Measurements from ENCODE around the gene RBM6.

DNA sequence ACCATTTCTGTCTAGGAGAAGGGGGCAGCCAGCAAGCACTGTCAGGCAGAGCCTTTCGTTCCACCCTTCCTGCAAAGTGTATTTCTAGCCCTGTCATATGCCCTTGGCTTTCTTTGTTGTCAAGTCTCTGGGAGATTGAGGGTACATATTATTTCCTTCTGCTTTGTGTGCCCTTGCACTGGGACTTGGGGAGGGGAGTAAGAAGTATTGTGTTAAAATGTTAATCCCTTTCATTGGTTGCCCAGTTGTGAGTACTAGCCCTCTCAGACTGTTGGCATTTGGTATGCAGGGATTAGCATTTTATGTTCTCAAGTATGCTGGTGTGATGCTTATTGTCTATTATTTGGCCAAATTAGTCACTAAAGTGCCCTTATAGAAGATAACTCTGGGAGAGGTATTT lies 63.9 kb downstream of the RBM6 start:
- TF ChIP-seq, protein P1, sequence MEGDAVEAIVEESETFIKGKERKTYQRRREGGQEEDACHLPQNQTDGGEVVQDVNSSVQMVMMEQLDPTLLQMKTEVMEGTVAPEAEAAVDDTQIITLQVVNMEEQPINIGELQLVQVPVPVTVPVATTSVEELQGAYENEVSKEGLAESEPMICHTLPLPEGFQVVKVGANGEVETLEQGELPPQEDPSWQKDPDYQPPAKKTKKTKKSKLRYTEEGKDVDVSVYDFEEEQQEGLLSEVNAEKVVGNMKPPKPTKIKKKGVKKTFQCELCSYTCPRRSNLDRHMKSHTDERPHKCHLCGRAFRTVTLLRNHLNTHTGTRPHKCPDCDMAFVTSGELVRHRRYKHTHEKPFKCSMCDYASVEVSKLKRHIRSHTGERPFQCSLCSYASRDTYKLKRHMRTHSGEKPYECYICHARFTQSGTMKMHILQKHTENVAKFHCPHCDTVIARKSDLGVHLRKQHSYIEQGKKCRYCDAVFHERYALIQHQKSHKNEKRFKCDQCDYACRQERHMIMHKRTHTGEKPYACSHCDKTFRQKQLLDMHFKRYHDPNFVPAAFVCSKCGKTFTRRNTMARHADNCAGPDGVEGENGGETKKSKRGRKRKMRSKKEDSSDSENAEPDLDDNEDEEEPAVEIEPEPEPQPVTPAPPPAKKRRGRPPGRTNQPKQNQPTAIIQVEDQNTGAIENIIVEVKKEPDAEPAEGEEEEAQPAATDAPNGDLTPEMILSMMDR (IDR thresholded peaks at IDR 0.05), result no peak
- no peak for TF ChIP-seq POLR2A (IDR thresholded peaks at IDR 0.05)

Measured in thyroid gland (tissue), 4 donors.